GM12872 (cell line): ENCODE measurements around the gene LRMDA.

ENCODE experiments used
- TF ChIP-seq, protein P1 (sequence below): IDR thresholded peaks from 3 replicates; pipeline ENCODE4 v1.5.1; 2011; ENCODE audit warnings: low read depth, mild to moderate bottlenecking, low read length, moderate library complexity; ENCODE audit not compliant: insufficient read depth

The LRMDA gene

DNA sequence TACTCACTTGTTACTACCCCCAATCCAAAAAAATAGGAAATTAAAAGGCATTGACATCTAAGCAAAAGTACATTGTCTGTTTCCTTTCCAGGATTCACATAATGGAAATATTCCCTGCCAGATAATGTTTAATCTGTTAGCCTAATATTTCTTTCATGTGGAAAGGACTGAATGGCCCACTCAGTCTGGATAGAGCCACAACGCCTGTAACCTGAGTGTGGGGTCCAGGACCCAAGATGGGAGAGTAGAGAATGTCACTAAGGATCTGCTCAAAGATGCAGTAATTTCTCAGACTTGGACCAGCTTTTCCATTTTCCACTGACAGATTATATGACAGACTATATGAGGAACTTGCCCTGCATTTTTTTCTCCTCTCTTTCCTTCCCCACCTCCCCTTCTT, 1117.3 kb downstream of the LRMDA start:
- TF ChIP-seq, protein P1, sequence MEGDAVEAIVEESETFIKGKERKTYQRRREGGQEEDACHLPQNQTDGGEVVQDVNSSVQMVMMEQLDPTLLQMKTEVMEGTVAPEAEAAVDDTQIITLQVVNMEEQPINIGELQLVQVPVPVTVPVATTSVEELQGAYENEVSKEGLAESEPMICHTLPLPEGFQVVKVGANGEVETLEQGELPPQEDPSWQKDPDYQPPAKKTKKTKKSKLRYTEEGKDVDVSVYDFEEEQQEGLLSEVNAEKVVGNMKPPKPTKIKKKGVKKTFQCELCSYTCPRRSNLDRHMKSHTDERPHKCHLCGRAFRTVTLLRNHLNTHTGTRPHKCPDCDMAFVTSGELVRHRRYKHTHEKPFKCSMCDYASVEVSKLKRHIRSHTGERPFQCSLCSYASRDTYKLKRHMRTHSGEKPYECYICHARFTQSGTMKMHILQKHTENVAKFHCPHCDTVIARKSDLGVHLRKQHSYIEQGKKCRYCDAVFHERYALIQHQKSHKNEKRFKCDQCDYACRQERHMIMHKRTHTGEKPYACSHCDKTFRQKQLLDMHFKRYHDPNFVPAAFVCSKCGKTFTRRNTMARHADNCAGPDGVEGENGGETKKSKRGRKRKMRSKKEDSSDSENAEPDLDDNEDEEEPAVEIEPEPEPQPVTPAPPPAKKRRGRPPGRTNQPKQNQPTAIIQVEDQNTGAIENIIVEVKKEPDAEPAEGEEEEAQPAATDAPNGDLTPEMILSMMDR: no peak

DNA sequence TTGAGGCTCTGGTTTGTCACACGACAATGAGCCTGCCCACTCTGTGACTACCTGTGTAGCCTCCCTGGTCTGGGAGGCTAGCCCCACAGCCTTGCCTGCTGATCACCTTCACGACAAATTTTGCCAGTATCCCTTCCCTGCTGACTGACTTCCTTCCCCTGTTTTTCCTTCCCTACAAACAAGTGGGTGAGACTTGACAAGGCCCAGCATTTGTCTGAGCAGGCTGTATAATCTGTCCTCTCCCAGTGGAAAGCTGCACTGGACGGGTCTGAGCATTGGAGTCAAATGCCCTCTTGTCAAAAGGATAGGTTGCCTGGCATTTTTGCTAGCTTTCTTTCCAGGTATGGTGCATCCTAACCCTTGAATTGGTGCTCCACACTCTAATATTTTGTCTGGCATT, 1117.7 kb downstream of the LRMDA start:
- TF ChIP-seq, protein P1: no peak

DNA sequence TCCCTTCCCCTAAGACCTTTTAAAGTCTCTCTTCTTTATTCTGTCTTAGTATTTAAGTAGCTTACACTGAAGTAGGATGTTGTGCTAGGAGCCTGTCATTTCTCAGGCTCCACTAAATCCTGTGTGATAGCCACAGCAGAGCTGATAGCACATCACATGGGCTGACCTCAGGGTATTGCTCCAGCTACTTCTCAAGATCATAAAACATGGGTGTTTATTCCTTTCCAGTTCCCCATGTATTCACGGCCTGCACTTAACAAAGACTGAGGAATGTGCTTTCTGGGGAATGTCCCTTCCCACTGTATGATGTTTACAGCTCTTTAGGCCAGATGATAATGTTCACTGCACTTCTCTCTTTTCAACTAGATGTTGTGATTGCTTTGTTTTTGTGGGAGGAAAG, 1119.4 kb downstream of the LRMDA start:
- TF ChIP-seq, protein P1: no peak

DNA sequence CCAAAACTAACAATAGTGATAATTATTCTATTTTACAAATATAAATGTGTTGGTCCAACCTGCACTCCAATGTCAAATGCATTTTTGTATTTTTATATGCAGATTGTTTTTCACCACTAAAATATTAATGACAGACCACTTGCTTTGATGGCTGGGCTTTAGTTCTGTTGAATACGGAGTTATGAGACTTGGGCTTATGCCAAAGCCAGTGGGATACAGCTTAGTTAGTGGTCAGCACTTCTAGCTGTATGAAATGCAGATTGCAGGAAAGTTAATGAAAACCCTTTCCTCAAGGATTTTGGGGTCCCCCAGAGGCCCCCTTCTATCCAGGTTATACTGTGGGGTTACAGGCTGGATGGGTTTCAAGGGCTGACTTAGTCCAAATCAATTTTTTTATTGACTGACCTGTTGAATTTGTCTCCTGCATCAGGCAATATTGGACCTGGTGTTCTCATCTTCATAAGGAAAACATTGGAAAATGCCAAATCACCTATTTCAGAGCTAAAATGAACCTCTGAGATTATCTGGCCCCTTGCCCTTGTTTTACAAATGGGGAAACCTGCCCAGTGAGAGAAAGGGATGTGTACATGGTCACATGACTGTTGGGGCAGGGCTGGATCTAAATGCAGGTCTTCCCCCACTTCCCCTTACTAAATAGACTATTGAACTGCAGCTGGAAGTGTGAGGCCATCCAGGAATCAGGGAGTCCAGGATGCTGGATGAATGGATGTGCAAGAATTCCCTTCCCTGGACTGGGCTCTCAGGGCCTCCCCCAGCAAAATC, 1120.9 kb downstream of the LRMDA start:
- TF ChIP-seq, protein P1: no peak

DNA sequence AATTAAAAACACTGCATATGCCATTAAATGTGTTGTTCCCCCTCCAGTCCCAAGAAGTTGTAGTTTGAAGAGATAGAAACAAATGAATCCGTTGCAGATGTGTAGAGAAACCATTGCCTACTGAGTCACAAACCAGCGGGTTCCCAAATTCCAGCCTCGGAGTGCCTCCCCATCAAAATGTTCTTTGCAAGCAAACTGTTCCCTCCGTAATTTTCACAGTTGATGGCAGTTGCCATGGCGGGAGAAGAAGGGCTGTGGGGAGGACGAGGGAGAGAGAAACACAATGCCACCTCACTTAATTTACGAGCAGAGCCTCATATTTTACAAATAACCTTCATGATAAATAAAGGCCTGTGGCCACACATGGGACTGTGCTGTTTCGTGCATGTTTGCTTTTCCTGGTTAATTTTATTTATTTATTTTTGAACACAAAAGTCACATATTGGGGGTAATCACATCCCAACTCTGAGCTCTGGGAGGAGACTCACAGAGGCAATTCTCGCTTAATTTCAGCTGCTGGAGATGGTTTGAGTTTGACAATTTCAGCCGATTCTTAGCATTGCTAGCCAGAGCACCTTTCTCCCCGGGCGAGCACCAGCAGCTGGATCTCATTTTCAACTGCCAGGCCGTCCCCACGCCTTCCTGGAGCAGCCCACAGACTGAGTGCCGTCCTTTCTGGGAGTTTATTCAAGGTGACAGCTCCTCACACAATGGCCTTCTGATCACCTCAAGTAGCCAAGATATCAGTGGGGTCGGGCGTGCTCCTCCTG, 1122.0 kb downstream of the LRMDA start:
- TF ChIP-seq, protein P1: no peak

DNA sequence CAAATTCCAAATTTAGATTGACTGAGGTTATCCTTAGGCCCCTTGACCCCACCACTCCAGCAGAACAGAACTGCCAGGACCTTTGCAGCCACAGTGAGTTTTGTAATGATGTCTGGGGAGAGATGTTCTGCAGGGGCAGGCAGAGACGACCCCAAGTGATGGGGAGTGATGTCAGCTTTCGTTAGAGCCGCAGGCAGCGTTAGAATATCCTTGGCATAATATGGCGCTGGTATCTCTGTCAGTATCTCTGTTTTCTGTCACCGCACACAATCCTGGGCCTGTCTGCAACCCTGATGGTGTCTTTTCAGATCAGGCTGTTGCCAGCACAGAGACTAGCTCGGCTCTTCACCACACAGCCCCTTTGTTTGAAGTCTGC, 1122.6 kb downstream of the LRMDA start:
- TF ChIP-seq, protein P1: no peak

DNA sequence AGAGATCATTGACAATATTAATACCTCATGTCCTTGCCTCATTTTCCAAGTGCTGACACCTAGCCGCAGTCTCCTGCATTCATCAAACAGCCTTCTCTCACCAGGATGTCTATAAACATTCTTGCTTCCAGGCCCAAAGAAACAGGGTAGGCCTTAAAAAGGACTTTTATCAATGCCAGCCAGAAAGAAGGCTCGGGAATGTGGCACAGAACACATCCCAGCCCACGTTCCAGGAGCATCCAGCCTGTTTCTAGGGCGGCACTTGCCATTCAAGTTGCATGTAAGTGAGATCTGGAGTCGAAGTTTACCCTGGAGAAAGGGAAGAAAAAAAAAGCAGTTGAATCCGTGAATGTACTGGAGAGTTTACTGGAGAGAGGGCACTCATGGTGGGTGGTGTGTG, 1123.1 kb downstream of the LRMDA start:
- TF ChIP-seq, protein P1: no peak
